Prostate gland (tissue), 2 donors: ENCODE results near the gene ZNF717. TPM values are rescaled to one million over a fixed set of nuclear protein-coding genes. Genes with fewer than 3 reads are reported as not detected.
"Not testable (repeated sequence)": the region's sequence is repeated elsewhere in the genome, so short reads cannot be mapped to it uniquely, and the experiment has no call there.

Experiments used
- DNase-seq: peaks from one replicate; pipeline ENCODE4 v3.0.0-alpha.2; 2019; ENCODE audit warnings: low spot score
- H3K27ac ChIP-seq, 2 donors: fragments of 200-600 bp; sonication (generic); 2 replicates each; pipeline ENCODE4 v1.5.1; 2017 to 2019
- H3K27me3 ChIP-seq: fragments of 200-600 bp; sonication (generic); replicated peaks from 2 replicates; pipeline ENCODE4 v1.5.1; 2019; ENCODE audit not compliant: insufficient read depth
- H3K36me3 ChIP-seq, 2 donors: fragments of 200-600 bp; sonication (generic); 1 replicate in 1 of 2; 2 replicates in 1 of 2; pipeline versions ENCODE4 v1.5.1 to v1.8.1; 2017 to 2019
- H3K4me1 ChIP-seq: fragments of 200-600 bp; sonication (generic); replicated peaks from 2 replicates; pipeline ENCODE4 v1.5.1; 2019
- H3K4me3 ChIP-seq, 2 donors: fragments of 200-600 bp; sonication (generic); 2 replicates each; pipeline ENCODE4 v1.5.1; 2017 to 2019
- H3K9me3 ChIP-seq: fragments of 200-600 bp; sonication (generic); 2 replicates; pipeline ENCODE4 v1.5.1; 2017
- CTCF ChIP-seq, 4 experiments: fragments of 200-600 bp in 2 of 4; fragments of 450-650 bp in 2 of 4; sonication (generic) in 2 of 4; IDR thresholded peaks; 1 replicate in 3 of 4; 2 replicates in 1 of 4; pipeline ENCODE4 v1.5.1; 2016 to 2019; ENCODE audit warnings: antibody characterized with exemption in 4 of 4, mild to moderate bottlenecking in 2 of 4, moderate library complexity in 2 of 4
- POLR2A ChIP-seq: fragments of 450-650 bp; IDR thresholded peaks from one replicate; pipeline ENCODE4 v1.6.1; 2016; ENCODE audit warnings: antibody characterized with exemption, mild to moderate bottlenecking
- POLR2AphosphoS5 ChIP-seq: sonication (generic); formaldehyde crosslinking; IDR thresholded peaks from one replicate; pipeline ENCODE4 v1.6.1; 2017; ENCODE audit warnings: antibody characterized with exemption
- WGBS: methylation state at CpG from one replicate; pipeline ENCODE4 v1.1.5; 2018; 5-methylcytosine and 5-hydroxymethylcytosine counted together
- intact Hi-C: fragments of 100-400 bp; cut with DNase I; formaldehyde crosslinking; loops from one replicate; pipeline ENCODE4 v1.14.2; 2022
- total RNA-seq, 2 donors: library from RNA; depleted of rRNA; stranded (reverse); fragments of >200 nt; gene quantifications; one replicate each; pipeline ENCODE4 v1.1.0, GENCODE V29; 2016

Gene ZNF717
- 10 to 100 TPM; 14.8 to 15.2 TPM for total RNA-seq

- H3K27me3 ChIP-seq, H3K9me3 ChIP-seq, intact Hi-C loops, H3K36me3 ChIP-seq, H3K4me1 ChIP-seq: not testable (repeated sequence)
- peak within 1 kb of the TSS; percentile 70 to 78 for H3K4me3 ChIP-seq
- 1% methylated on average over 31 of the region's 52 CpGs for WGBS
- peak; percentile 39 for TF ChIP-seq POLR2A
- TF ChIP-seq POLR2AphosphoS5, result peak; percentile 91
- TF ChIP-seq CTCF (IDR thresholded peaks at IDR 0.05), result peak in 3 of 4 experiments; percentile 11 to 41 (median 39)
- DNase-seq, result peak; percentile 92
- H3K27ac ChIP-seq, result peak within 1 kb of the TSS; percentile 82 to 86
Observed at GRCh38 chr3:75785081-75785755, at the start of gene ZNF717. Gene ZNF717, minus strand, starts transcription at chr3:75785549. Its CDS starts 2,187 bp downstream, at chr3:75783362.

GRCh38 chr3:75831076-75831475 lies 45.7 kb upstream of the ZNF717 start:
- H3K4me3 ChIP-seq, H3K27ac ChIP-seq, intact Hi-C loops, DNase-seq, H3K27me3 ChIP-seq, H3K36me3 ChIP-seq, H3K4me1 ChIP-seq, H3K9me3 ChIP-seq: not testable (repeated sequence)
- 80% methylated on average over 1 of the region's 1 CpG for WGBS

GRCh38 chr3:75818019-75818418 lies 32.7 kb upstream of the ZNF717 start:
- H3K9me3 ChIP-seq, H3K4me3 ChIP-seq, H3K27ac ChIP-seq, intact Hi-C loops, DNase-seq, H3K27me3 ChIP-seq, H3K4me1 ChIP-seq, H3K36me3 ChIP-seq: not testable (repeated sequence)
- 41% methylated on average over 1 of the region's 1 CpG for WGBS

- H3K27me3 ChIP-seq, H3K4me1 ChIP-seq, H3K27ac ChIP-seq, H3K4me3 ChIP-seq, H3K36me3 ChIP-seq, H3K9me3 ChIP-seq, intact Hi-C loops, DNase-seq: not testable (repeated sequence)
- WGBS, result 73% methylated on average over 9 of the region's 9 CpGs
Observed at GRCh38 chr3:75816287-75817180, 31.2 kb upstream of the ZNF717 start.

GRCh38 chr3:75814797-75815196 lies 29.4 kb upstream of the ZNF717 start:
- no peaks in the 10 kb centered on the region for H3K9me3 ChIP-seq
- no peaks in the 10 kb centered on the region for H3K36me3 ChIP-seq
- no peak overlapping the region for H3K4me3 ChIP-seq
- WGBS, result 37% methylated on average over 3 of the region's 3 CpGs
- H3K27me3 ChIP-seq, result no peaks in the 10 kb centered on the region
- DNase-seq, result no peak
- intact Hi-C loops, result no loop called here
- no peaks in the 10 kb centered on the region for H3K4me1 ChIP-seq
- no peak overlapping the region for H3K27ac ChIP-seq
- TF ChIP-seq POLR2A (no peak), CTCF (IDR thresholded peaks at IDR 0.05) (no peak), POLR2AphosphoS5 (no peak)

GRCh38 chr3:75782506-75782905 lies 2.8 kb downstream of the ZNF717 start:
- no peak for TF ChIP-seq POLR2AphosphoS5
- TF ChIP-seq POLR2A, result no peak
- no peak for TF ChIP-seq CTCF (IDR thresholded peaks at IDR 0.05)
- 97% methylated on average over 16 of the region's 16 CpGs for WGBS
- DNase-seq, result no peak
- intact Hi-C loops, result no loop called here
- no peaks in the 10 kb centered on the region for H3K36me3 ChIP-seq
- no peak overlapping the region for H3K4me3 ChIP-seq
- H3K4me1 ChIP-seq, result no peaks in the 10 kb centered on the region
- H3K27ac ChIP-seq, result no peak overlapping the region
- no peaks in the 10 kb centered on the region for H3K9me3 ChIP-seq
- H3K27me3 ChIP-seq, result no peaks in the 10 kb centered on the region
